Measurements from ENCODE around the gene CHADL. TPM values are rescaled to one million over a fixed set of nuclear protein-coding genes. Genes with fewer than 3 reads are reported as not detected.
A peak's percentile ranks its signal among the peaks of the same experiment; 100 is the strongest.

Gene CHADL
- total RNA-seq, 1 donor = 1.1 TPM

DNA sequence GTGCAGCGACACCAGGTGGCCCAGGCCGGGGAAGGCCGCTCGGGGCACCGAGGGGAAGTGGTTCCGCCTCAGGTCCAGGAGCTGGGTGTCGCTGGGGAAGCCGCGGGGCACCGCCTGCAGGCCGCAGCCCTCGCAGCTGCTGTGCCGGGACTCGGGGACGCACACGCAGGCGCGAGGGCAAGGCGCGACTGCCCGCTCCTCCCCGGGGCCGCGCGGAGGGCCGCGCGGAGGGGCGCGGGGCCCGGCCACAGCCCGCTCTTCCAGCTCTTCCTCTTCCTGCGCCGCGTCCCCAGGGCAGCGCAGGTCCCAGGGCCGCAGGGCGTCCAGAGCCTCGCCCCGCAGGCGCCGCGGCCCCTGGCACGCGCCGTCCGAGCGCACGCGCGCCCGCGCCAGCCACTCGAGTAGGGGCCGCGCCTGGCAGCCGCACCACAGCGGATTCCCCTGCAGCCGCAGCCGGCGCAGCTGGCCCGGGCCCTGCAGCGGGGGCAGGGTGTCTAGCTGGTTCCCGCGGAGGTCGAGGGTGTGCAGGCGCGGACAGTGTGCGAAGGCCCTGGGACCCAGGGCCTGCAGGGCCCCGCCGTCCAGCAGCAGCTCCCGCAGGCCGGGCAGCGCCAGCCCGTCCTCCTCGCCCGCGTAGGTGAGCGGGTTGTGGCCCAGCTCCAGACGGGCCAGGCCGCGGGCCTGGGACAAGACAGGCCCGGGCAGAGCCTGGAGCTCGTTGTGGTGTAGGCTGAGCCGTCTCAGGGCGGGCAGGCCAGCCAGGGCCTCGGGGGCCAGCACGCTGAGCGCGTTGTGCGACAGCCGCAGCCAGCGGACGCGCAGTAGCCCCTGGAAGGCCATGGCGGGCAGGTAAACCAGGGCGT lies 2.8 kb downstream of the CHADL start:
- no peaks in the 10 kb centered on the region for H3K9me3 ChIP-seq (ENCODE audit: low read depth, low read length)
- H2AFZ ChIP-seq (ENCODE audit: low read length) = peak overlapping the region; percentile 35
- H3K27me3 ChIP-seq (ENCODE audit: insufficient read depth, low read length) = no peaks in the 10 kb centered on the region
- no peaks in the 10 kb centered on the region for H4K20me1 ChIP-seq (ENCODE audit: insufficient read depth, low read length)
- no peaks in the 10 kb centered on the region for H3K36me3 ChIP-seq (ENCODE audit: insufficient read depth, low read length)
- peak overlapping the region; percentile 70 for H3K4me2 ChIP-seq (ENCODE audit: insufficient read depth, low read length)
- H3K4me1 ChIP-seq (ENCODE audit: insufficient read depth, low read length) = no peaks in the 10 kb centered on the region
- DNase-seq (ENCODE audit: insufficient read length, low spot score, missing footprints) = peak; percentile 96
- H3K4me3 ChIP-seq (ENCODE audit: insufficient read depth, low read length) = peak overlapping the region; percentile 60
- H3K27ac ChIP-seq (ENCODE audit: low read depth, low read length) = no peak overlapping the region
- H3K79me2 ChIP-seq (ENCODE audit: insufficient read depth, low read length) = no peaks in the 10 kb centered on the region
- TF ChIP-seq, protein P1, sequence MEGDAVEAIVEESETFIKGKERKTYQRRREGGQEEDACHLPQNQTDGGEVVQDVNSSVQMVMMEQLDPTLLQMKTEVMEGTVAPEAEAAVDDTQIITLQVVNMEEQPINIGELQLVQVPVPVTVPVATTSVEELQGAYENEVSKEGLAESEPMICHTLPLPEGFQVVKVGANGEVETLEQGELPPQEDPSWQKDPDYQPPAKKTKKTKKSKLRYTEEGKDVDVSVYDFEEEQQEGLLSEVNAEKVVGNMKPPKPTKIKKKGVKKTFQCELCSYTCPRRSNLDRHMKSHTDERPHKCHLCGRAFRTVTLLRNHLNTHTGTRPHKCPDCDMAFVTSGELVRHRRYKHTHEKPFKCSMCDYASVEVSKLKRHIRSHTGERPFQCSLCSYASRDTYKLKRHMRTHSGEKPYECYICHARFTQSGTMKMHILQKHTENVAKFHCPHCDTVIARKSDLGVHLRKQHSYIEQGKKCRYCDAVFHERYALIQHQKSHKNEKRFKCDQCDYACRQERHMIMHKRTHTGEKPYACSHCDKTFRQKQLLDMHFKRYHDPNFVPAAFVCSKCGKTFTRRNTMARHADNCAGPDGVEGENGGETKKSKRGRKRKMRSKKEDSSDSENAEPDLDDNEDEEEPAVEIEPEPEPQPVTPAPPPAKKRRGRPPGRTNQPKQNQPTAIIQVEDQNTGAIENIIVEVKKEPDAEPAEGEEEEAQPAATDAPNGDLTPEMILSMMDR (IDR thresholded peaks at IDR 0.05; ENCODE audit: extremely low read depth, low read depth, low read length) = peak; percentile 8

DNA sequence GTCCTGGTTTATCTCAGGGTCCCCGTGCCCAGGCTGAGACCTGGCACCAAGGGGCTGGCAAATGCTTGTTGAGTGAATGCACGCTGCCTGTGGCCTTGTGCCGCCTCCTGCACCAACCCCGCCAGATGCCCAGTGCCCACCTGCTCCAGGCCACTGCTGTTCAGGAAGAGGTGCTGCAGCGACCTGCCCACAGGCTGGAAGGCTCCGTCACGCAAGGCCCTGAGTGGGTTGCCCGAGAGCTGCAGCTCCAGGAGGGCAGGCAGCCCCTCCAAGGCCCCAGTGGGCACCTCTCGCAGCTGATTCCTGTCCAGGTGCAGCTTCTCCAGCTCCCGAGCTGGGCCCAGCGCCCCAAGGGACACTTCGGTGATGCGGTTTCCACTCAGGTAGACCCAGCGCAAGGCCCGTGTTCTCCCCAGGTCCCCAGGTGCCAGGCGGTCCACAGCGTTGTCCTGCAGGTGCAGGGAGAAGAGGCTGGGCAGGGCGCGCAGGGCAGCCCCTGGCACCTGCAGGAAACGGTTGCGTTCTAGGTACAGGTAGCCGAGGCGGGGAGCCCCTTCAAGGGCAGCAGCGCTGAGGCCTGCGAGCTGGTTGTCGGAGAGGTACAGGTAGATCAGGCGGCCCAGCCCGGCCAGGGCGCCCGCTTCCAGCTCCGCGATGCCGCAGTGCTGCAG lies 3.6 kb downstream of the CHADL start:
- Histone ChIP-seq H3K79me2 (ENCODE audit: insufficient read depth, low read length) (no peaks in the 10 kb centered on the region), H3K4me1 (ENCODE audit: insufficient read depth, low read length) (peaks cover 6% of the 10 kb centered on the region), H3K27me3 (ENCODE audit: insufficient read depth, low read length) (no peaks in the 10 kb centered on the region), H4K20me1 (ENCODE audit: insufficient read depth, low read length) (no peaks in the 10 kb centered on the region), H3K36me3 (ENCODE audit: insufficient read depth, low read length) (no peaks in the 10 kb centered on the region), H3K27ac (ENCODE audit: low read depth, low read length) (no peak overlapping the region), H2AFZ (ENCODE audit: low read length) (peak overlapping the region; percentile 35), H3K4me3 (ENCODE audit: insufficient read depth, low read length) (peak overlapping the region; percentile 60), H3K4me2 (ENCODE audit: insufficient read depth, low read length) (peak overlapping the region; percentile 70), H3K9me3 (ENCODE audit: low read depth, low read length) (no peaks in the 10 kb centered on the region)
- TF ChIP-seq, protein P1 (IDR thresholded peaks at IDR 0.05; ENCODE audit: extremely low read depth, low read depth, low read length) = no peak
- no peak for DNase-seq (ENCODE audit: insufficient read length, low spot score, missing footprints)

DNA sequence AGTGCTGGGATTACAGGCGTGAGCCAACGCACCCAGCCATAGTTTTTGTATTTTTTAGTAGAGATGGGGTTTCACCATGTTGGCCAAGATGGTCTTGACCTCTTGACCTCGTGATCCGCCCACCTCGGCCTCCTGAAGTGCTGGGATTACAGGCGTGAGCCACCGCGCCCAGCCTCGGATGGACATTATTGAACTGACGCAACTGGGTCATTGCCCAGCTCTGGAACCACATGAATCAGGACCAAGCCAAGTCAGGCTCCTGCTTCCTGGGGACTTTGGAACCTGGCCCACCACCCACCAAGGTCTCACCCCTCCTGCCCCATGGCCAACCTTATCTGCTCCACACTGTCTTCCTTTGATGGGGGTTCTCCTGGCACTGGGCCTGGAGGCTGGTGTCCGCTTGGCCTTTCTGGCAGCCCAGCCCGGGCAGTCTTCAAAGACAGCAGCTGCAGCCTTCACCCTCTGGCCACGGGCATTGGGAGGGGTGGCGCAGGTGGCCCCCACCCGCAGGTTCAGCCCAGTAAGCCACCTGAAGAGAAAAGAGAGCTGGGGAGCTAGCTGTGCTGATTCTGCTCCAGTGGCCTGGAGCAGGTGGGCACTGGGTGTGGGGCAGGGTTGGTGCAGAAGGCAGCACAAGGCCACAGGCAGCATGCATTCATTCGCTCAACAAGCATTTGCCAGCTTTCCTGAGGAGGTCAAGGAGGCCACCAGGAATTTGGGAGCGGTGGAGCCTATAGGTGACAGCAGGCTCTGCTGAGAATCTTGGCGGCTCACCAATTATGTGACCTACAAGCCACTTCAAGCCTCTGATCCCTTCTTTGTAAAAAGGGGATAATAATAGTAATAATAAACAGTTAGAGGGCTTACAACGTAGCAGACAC lies 5.7 kb downstream of the CHADL start:
- Histone ChIP-seq H3K36me3 (ENCODE audit: insufficient read depth, low read length) (peaks cover 3% of the 10 kb centered on the region), H3K79me2 (ENCODE audit: insufficient read depth, low read length) (no peaks in the 10 kb centered on the region), H3K9me3 (ENCODE audit: low read depth, low read length) (no peaks in the 10 kb centered on the region), H3K4me1 (ENCODE audit: insufficient read depth, low read length) (peaks cover 6% of the 10 kb centered on the region), H2AFZ (ENCODE audit: low read length) (no peak overlapping the region), H3K27me3 (ENCODE audit: insufficient read depth, low read length) (no peaks in the 10 kb centered on the region), H4K20me1 (ENCODE audit: insufficient read depth, low read length) (no peaks in the 10 kb centered on the region), H3K4me3 (ENCODE audit: insufficient read depth, low read length) (no peak overlapping the region), H3K4me2 (ENCODE audit: insufficient read depth, low read length) (no peak overlapping the region), H3K27ac (ENCODE audit: low read depth, low read length) (no peak overlapping the region)
- TF ChIP-seq, protein P1 (IDR thresholded peaks at IDR 0.05; ENCODE audit: extremely low read depth, low read depth, low read length) = no peak
- DNase-seq (ENCODE audit: insufficient read length, low spot score, missing footprints) = peak; percentile 71
